GM21528 (cell line): Measurements from ENCODE around the gene LTB4R.
A peak's percentile ranks its signal among the peaks of the same experiment; 100 is the strongest.

ENCODE experiments used
- ATAC-seq: cut with Tn5 transposase; IDR thresholded peaks from one replicate; pipeline ENCODE4 v1.9.1; 2021; ENCODE audit warnings: mild to moderate bottlenecking, moderate library complexity; ENCODE audit not compliant: unreplicated experiment, low FRiP score

Gene LTB4R

GRCh38 chr14:24298892-24299254 is 12.4 kb upstream of the LTB4R start:
- no peak for ATAC-seq

GRCh38 chr14:24299255-24300191 is 11.8 kb upstream of the LTB4R start, which contains the start of the genes DHRS1 and NOP9:
TSS of gene DHRS1 (minus strand) at chr14:24299780. CDS start at chr14:24299106, 674 bp downstream.
TSS of gene NOP9 (plus strand) at chr14:24299850. CDS start at chr14:24299955, 105 bp downstream.
- peak; percentile 75 for ATAC-seq

GRCh38 chr14:24300326-24300980 is 10.8 kb upstream of the LTB4R start:
- ATAC-seq = no peak

GRCh38 chr14:24304019-24304387 is 7.3 kb upstream of the LTB4R start:
- ATAC-seq = no peak

GRCh38 chr14:24307156-24307574 is 4.1 kb upstream of the LTB4R start:
- no peak for ATAC-seq

GRCh38 chr14:24307575-24308341 is 3.5 kb upstream of the LTB4R start, which contains the start of gene CIDEB:
TSS of gene CIDEB (minus strand) at chr14:24307977. CDS start at chr14:24307858, 119 bp downstream.
- no peak for ATAC-seq

GRCh38 chr14:24308342-24309124 is 2.8 kb upstream of the LTB4R start:
- no peak for ATAC-seq

GRCh38 chr14:24309538-24310264 is 1.6 kb upstream of the LTB4R start, which contains the start of gene LTB4R2:
TSS of gene LTB4R2 (plus strand) at chr14:24310140. CDS start at chr14:24310665, 525 bp downstream.
- ATAC-seq = no peak

GRCh38 chr14:24310265-24310645 is 1.0 kb upstream of the LTB4R start:
- no peak for ATAC-seq

- no peak for ATAC-seq
Observed at GRCh38 chr14:24311837-24312615, 724 bp downstream of the LTB4R start.

- ATAC-seq = no peak
Observed at GRCh38 chr14:24312736-24313507, 1.6 kb downstream of the LTB4R start.

- ATAC-seq = no peak
Observed at GRCh38 chr14:24313913-24314312, 2.6 kb downstream of the LTB4R start.

- no peak for ATAC-seq
Observed at GRCh38 chr14:24314377-24315193, 3.3 kb downstream of the LTB4R start.

- ATAC-seq = no peak
Observed at GRCh38 chr14:24315243-24315806, 4.0 kb downstream of the LTB4R start.

- no peak for ATAC-seq
Observed at GRCh38 chr14:24315807-24316596, 4.7 kb downstream of the LTB4R start.

- ATAC-seq = no peak
Observed at GRCh38 chr14:24316597-24316950, 5.3 kb downstream of the LTB4R start.
